HG03025 (cell line): ENCODE measurements around the gene BARX2.

Experiments
- ATAC-seq: cut with Tn5 transposase; IDR thresholded peaks from one replicate; pipeline ENCODE4 v1.9.1; 2021; ENCODE audit warnings: mild to moderate bottlenecking, moderate library complexity; ENCODE audit not compliant: unreplicated experiment, low FRiP score

The BARX2 gene

DNA sequence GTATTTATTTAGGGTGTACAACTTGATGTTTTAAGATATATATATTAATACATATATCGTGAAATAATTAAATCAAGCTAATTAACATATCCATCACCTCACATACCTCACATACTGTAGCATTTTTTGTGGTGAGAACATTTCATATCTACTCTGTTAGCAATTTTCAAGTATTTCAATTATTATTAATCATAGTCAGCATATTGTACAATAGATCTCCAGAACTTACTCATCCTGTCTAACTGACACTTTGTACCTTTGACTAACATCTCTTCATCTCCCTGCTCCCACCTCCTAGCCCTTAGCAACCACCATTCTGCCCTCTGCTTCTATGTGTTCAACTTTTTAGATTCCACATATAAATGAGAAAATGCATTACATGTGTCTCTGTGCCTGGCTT, 108.4 kb downstream of the BARX2 start:
- no peak for ATAC-seq

DNA sequence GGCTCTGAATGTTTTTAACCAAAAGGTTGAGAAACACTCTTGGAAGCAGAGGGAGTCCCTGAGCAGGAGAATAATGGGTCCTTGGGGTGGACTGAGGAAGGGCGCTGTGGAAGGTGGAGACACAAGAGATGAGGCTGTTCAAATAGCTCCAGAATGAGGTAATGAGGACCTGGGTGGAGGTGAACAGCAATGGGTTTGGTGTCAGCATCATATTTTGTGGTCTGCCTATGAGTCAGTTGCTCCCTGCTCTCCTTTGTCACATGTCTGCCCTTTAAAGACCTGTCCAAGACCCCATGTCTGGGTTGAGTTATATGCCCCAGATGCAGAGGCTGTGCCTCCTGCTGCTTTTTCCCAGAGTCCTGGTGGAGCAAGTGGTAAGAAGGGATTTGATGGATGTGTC, 113.6 kb downstream of the BARX2 start:
- no peak for ATAC-seq

DNA sequence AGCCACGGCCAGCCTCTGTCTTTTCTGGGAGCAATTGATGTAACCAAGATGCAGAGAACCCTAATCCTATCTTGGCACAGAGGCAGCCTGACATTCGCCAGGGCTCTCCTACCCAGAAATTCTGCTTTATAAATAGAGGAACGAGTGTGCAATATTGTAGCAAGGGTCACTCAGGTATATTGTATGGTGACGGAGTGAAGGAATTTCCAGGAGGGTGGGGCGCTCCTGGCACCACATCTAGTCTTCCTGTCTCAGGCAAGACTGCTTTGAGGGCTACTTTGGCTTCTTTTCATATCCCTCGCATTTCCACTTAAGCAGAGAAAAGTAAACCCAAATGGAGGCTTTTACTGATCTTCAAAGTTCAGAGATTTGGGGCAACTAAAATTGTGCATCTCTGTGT, 114.4 kb downstream of the BARX2 start:
- ATAC-seq = no peak

- no peak for ATAC-seq
Observed at GRCh38 chr11:129493746-129494145, 118.1 kb downstream of the BARX2 start.
